GM21447 (cell line): Measurements from ENCODE around the gene ALDH3B1.

Experiments used
- ATAC-seq: cut with Tn5 transposase; IDR thresholded peaks from one replicate; pipeline ENCODE4 v1.9.1; 2021; ENCODE audit not compliant: unreplicated experiment

Gene ALDH3B1

DNA sequence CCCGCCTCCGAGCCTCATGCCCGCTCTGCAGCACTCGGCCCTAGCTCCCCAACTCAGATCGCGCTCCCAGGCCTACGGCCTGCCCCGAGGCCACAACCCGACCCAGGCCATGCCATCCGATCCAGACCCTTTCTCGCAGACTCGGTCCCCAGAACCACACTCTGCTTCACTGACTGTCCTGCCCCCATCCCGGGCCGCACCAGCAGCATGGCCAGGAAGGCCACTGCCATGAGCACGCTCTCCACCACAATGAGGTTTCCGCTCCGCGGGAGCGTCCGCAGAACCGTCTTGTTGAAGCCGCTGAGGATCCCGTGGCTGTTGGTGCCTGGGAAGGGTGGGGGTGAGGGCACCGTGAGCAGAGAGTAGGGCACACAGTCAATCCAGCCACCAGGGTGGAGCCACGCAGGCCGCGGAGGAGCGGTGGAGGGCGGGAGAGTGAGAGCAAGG is 12.6 kb upstream of the ALDH3B1 start:
- ATAC-seq: no peak

DNA sequence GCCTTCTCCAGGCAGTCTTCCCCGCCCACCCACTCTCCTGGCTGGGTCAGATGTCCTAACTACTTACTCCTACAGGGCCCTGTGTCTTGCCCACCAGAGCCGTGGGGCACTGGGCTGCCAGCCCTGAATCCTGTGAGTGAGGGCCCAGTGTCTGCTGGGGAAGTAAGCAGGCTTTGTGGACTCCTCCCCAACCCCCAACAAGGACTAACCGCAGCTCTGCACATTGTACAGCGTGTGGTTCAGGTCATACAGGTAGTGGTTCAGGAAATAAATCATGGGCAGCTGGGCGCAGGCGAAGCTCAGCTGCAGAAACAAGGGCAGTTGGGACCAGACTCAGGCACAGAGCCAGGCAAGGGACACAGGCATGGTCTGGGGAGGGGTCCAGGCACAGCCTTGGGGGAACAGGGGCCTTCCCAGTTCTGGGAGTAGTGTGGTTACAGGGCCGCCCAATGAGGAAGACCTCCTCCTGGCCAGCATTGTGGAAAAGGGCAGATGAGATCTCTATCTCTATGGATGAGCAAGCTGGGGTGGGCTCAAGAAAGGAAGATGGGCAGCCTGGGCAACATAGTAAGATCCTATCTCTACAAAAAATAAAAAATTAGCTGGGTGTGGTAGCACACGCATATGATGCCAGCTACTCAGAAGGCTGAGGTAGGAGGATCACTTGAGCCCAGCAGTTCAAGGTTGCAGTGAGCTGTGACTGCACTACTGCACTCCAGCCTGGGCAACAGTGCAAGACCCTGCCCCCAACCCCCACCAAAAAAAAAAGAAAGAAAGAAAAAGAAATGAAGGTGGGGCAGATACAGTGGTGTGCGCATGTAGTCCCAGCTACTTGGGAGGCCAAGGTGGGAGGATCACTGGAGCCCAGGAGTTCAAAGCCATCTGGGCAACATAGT is 11.7 kb upstream of the ALDH3B1 start:
- ATAC-seq: no peak

DNA sequence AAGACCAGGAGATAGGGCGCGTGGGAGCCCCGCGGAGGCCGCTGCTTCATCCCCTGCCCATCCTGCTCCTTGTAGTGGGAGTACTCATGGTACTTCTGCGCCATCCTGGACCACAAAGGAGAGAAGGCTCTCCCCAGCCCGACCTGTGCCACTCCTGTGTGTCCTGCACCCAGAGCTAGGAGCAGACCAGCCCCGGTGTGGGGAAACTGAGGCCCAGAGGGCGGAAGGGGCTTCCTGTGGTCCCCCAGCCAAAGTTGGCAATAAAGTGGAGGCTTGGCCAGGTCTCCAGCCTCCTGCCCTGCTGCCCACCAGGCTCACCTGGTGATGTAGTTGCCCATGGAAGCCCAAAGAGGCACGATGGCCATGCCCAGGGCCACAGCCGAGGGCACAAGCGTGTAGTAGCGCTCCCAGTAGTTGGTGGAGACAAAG is 10.9 kb upstream of the ALDH3B1 start:
- ATAC-seq: no peak

DNA sequence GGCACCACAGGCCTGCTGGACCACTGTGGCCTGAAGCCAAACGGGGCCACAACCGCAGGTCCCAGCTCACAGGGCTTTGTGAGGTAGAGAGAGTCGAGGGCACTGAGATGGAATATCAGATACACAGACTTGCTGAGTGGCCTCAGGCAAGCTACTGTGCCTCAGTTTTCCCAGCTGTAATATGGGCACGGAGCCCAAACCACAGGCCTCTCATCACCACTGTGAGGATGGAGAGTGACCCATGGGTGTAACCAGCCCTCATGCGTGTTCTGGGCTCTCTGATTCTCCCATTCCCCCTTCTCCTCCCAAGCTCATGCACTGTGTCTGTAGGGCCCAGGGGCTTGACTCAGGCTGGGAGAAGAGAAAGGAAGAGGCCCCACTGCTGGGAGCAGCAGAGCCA is 10.4 kb upstream of the ALDH3B1 start:
- no peak for ATAC-seq

DNA sequence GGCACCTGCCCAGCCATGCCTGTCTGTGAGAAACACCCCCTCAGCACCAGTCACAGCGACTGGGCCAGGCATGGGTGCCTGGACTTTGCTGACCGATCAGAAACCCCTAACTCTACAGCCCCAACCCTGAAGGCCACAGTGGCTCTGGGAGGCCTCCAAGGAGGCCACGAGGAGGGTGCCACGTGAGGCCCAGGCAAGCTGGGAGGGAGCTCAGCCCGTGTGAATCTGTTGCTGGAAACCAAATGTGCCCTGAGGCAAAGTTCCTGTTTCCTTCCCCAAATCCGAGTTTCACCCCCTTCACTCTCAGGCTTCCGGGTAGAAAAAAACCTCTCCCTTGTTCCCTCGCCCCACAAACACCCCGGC is 7.6 kb upstream of the ALDH3B1 start:
- ATAC-seq: no peak

GRCh38 chr11:68002938-68003845 is 6.9 kb upstream of the ALDH3B1 start:
- no peak for ATAC-seq

GRCh38 chr11:68003846-68004550 is 6.1 kb upstream of the ALDH3B1 start, which contains the start of gene UNC93B1:
TSS of gene UNC93B1 (minus strand) at chr11:68004097. CDS start at chr11:68004043, 54 bp downstream.
- no peak for ATAC-seq

- no peak for ATAC-seq
Observed at GRCh38 chr11:68004551-68005335, 5.4 kb upstream of the ALDH3B1 start.

DNA sequence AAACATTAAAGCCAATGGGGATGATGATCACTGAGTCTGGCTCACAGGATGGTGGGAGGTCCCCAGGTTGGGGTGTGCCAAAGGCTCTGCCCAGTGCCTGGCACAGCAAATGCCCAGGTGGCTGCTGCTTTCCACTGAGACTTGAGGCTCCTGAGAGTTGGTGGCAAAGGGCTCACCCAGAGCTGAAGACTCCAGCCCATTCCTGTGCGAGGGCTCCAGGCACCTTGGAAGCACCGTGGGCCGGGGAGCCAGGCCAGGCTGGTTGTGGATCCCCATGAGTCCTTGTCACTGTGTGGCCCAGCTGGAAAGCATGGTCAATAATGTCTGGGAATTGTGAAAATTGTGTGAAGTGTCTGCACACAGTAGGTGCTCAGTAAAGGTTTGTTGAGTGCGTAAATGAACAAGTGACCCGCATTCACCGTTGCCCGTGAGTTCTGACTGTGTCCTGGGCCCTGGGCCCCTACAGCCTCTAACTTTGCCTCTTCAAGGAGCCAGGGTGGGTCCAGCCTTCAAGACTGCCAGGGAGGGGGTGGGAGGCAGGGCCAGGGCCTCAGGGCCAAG is 3.4 kb upstream of the ALDH3B1 start:
- ATAC-seq: no peak

- no peak for ATAC-seq
Observed at GRCh38 chr11:68007498-68008380, 2.4 kb upstream of the ALDH3B1 start.

GRCh38 chr11:68008381-68009337 is 1.5 kb upstream of the ALDH3B1 start:
- no peak for ATAC-seq

- no peak for ATAC-seq
Observed at GRCh38 chr11:68009391-68010089, 587 bp upstream of the ALDH3B1 start.

DNA sequence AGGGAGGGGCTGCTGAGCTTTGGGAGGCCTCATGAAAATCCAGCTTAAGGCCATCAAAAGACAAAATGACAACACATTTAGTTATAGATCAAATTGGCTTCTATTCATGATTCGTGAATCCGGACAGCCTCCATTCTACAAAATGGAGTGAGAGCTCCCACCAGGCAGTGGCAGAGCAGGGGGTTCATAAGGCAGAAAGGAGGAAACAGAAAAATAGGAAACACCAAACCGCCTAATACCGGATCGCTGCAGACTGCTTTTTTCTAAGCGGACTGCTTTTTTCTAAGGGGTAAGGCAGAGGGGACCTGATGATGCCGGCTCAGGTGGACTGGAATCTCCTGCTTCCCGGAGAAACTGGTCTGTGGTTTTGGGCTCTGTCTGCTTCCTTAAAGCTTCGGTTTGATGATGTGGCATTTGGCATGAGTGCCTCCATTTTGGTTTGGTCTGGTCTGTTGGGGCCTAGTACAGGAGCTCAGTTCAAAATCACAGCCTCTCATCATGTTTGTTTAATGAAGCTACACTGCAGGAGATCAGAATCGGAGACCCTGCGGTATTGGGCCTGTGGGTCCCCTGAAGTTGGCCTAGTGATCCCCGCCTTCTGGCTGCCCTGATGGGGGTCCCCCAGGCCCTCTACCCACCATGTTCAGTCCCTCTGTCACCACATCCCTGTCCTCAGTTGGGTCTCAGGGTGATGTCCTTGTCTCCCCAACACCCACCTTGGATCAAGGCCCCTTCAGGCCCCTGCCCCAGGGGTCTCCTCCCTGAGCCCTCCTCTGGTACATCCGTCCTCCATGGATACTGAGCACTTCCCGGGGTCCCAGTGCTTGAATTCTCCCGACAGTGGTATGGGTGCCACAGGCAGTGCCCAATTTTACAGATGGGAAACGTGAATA is 1.2 kb downstream of the ALDH3B1 start:
- ATAC-seq: no peak

GRCh38 chr11:68012044-68012842 is 2.1 kb downstream of the ALDH3B1 start:
- no peak for ATAC-seq

DNA sequence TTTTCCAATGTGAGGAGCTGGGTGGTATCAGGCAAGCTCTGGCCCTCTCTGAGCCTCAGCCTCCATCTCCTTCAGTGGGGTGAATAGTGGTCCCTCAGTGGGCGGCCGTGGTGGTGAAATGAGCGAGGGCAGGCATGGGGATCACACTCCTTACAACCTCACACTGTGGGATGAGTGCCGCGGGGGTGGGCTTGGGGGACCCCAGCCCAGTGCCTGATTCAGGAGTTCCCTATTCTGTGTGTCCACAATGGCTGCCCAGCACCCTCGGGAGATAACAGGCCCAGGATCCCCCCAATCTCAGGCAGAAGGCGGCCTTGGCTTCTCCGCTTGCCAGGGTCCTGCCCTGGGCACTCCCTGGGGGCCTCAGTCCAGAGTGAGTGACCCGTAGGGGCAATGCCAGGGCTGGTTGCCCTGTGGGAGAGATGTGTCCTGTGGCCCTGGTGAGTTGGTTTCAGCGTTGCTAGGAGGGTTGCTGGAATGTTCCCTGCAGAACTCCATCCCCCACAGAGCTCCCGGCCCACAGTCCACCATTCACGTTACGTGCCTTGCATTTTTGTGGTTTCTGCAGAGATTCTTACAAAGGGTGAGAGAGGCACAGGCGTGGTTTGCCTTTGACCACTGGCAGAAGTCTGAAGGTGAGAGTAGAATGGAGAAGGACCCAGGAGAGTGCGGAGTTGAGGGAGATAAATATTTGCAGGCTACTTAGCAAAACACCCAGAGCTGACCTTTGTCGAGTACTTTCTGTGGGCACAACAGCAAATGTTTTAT is 2.9 kb downstream of the ALDH3B1 start:
- no peak for ATAC-seq
